HG02981 (cell line): ENCODE data around the gene SPAG16.

Source experiments
- ATAC-seq: cut with Tn5 transposase; IDR thresholded peaks from one replicate; pipeline ENCODE4 v1.9.1; 2021; ENCODE audit warnings: mild to moderate bottlenecking, moderate library complexity; ENCODE audit not compliant: unreplicated experiment

SPAG16 gene

GRCh38 chr2:213537579-213537978, 253.3 kb downstream of the SPAG16 start:
- ATAC-seq = no peak

- no peak for ATAC-seq
Measured at GRCh38 chr2:213544940-213545339, 260.7 kb downstream of the SPAG16 start.

- no peak for ATAC-seq
Measured at GRCh38 chr2:213545481-213545880, 261.2 kb downstream of the SPAG16 start.

GRCh38 chr2:213545964-213546475, 261.8 kb downstream of the SPAG16 start:
- ATAC-seq = no peak

- no peak for ATAC-seq
Measured at GRCh38 chr2:213551526-213551925, 267.3 kb downstream of the SPAG16 start.

- ATAC-seq = no peak
Measured at GRCh38 chr2:213559053-213559452, 274.8 kb downstream of the SPAG16 start.

- ATAC-seq = no peak
Measured at GRCh38 chr2:213561759-213562158, 277.5 kb downstream of the SPAG16 start.

- no peak for ATAC-seq
Measured at GRCh38 chr2:213562539-213563180, 278.4 kb downstream of the SPAG16 start.

GRCh38 chr2:213566846-213567245, 282.6 kb downstream of the SPAG16 start:
- ATAC-seq = no peak

- no peak for ATAC-seq
Measured at GRCh38 chr2:213609570-213610170, 325.4 kb downstream of the SPAG16 start.

- ATAC-seq = peak; percentile 44
Measured at GRCh38 chr2:213627054-213627710, 342.9 kb downstream of the SPAG16 start.

GRCh38 chr2:213627835-213628460, 343.7 kb downstream of the SPAG16 start:
- peak; percentile 36 for ATAC-seq

- no peak for ATAC-seq
Measured at GRCh38 chr2:213640738-213641425, 356.6 kb downstream of the SPAG16 start.

GRCh38 chr2:213644926-213645325, 360.7 kb downstream of the SPAG16 start:
- no peak for ATAC-seq

GRCh38 chr2:213649176-213649575, 364.9 kb downstream of the SPAG16 start:
- no peak for ATAC-seq

GRCh38 chr2:213664817-213665216, 380.6 kb downstream of the SPAG16 start:
- ATAC-seq = no peak

- no peak for ATAC-seq
Measured at GRCh38 chr2:213669657-213670056, 385.4 kb downstream of the SPAG16 start.

- no peak for ATAC-seq
Measured at GRCh38 chr2:213678437-213679218, 394.4 kb downstream of the SPAG16 start.

- ATAC-seq = no peak
Measured at GRCh38 chr2:213679894-213680293, 395.6 kb downstream of the SPAG16 start.

- no peak for ATAC-seq
Measured at GRCh38 chr2:213682276-213682675, 398.0 kb downstream of the SPAG16 start.
